G401 (cell line): ENCODE data around the gene GYPE. TPM values are rescaled to one million over a fixed set of nuclear protein-coding genes. Genes with fewer than 3 reads are reported as not detected.
"Not testable (repeated sequence)": the region's sequence is repeated elsewhere in the genome, so short reads cannot be mapped to it uniquely, and the experiment has no call there.

Experiments used
- DNase-seq: peaks from one replicate; pipeline ENCODE4 v3.0.0-alpha.2; 2015; ENCODE audit warnings: low spot score
- in situ Hi-C: cut with HindIII; loops from 2 replicates; pipeline ENCODE4 v1.10.0; 2016; ENCODE audit warnings: low sequenced_read_pairs, mixed read lengths
- total RNA-seq: library from RNA; depleted of rRNA; stranded (reverse); fragments of >200 nt; shearing (Covaris generic); gene quantifications from 2 replicates; pipeline ENCODE4 v1.2.3, GENCODE V29; 2014; rRNA removed

GYPE gene
- total RNA-seq, result not detected in 2 replicates

DNA sequence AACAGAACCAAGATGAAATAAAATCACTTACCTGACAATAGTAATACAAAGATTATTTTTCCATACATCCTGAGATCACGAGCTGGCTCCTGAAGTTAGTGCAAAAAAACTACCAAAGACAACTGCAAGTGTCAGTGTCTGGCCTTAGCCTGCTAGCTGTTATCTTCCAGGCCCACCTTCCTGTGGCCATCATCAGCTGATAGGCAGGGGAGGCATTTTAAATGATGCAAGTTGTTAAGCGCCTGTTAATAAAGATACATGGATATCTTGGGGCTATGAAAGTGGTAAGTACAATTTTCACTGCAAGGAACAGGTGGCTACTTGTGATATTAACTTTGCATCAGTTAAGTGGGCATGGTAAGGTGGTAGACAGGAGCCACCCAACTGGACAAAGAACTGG, at the start of gene GYPE:
GYPE (minus strand) TSS at position 120 of the 400 bp plus-strand sequence; CDS start at position 68, 52 bp downstream.
- DNase-seq, in situ Hi-C loops: not testable (repeated sequence)

DNA sequence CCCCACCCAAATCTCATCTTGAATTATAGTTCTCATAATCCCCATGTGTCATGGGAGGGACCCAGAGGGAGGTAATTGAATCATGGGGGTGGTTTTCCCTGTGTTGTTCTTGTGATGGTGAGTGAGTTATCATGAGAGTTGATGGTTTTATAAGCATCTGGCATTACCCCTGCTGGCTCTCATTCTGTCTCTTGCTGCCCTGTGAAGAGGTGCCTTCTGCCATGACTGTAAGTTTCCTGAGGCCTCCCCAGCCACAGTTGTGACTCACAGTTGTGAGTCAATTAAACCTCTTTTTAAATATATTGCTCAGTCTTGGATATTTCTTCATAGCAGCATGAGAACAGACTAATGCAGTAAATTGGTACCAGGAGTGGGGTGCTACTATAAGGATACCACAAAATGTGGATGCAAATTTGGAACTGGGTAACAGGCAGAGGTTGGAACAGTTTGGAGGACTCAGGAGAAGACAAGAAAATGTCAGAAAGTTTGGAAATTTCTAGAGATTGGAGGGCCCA, 46.2 kb upstream of the GYPE start:
- in situ Hi-C loops, DNase-seq: not testable (repeated sequence)

DNA sequence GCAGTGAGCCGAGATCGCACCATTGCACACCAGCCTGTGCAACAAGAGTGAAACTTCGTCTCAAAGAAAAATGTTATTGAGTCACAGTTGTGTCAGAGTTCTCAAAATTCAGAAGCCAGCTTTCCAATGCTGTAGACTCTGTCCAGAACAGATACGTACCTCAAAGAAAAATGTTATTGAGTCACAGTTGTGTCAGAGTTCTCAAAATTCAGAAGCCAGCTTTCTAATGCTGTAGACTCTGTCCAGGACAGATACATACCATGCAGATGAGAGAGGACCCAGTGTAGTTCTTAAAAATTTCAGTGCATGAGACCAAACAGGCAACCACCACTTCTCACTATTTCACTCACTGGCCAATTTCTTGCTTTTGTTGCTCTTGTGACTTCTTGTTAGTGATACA, 45.6 kb upstream of the GYPE start:
- DNase-seq, in situ Hi-C loops: not testable (repeated sequence)

DNA sequence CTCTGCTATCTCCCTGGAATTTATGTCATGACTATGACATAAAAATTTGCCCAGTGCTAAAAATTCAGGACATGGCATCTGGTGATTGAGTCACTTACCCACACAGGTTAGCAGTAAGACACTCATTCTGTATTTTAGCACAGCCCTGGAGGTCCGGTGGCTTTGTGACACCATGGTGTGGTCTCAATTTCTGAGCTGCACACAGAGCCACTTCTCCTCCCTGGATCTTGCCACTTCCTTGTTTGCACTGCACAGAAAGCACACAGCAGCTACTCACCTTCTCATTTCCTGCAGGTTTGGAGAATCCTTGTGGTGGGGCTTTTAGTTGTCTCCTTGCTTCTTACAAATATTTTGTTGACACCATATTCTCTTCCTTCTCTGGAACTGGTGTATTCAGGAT, 44.8 kb upstream of the GYPE start:
- in situ Hi-C loops, DNase-seq: not testable (repeated sequence)

DNA sequence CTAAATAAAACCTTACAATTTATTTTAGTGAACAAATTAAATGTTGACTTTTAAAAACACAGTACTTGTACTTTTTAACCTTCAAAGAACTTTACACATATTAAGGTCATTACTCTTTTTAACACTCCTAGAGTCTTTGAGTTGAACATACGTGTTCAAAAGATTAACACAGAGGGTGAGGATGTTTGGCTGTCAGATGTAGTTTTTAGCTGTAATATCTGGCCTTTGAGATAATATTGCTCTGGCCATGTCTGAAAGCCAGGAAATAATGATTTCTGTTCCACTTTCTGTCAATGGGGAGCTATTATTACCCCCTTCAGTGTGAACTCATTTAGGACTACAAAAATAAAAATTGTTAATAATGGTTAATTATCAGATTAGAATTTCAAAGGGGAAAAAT, 42.1 kb upstream of the GYPE start:
- in situ Hi-C loops, result not testable (repeated sequence)

DNA sequence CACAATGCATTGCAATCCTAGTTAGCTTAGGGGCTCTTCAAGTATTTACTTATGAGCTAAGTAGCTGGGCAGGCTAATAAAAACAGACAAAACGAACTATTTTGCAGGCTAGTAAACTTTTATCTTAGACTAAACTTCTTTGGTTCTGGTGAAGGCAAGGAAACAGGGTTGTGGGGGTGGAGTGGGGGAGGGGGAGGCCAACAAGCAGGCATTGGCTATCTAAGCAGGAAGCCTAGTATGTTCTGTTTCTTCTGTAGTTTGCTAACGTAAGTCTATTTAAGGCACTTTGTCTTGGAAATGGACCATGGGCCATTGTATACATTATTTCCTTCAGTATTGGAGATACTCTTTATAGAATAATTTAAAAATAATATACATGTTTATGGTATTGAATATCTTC, 35.3 kb upstream of the GYPE start:
- DNase-seq, in situ Hi-C loops: not testable (repeated sequence)

More for the DNA sequence above, 42.1 kb upstream of the GYPE start:
- DNase-seq, result not testable (repeated sequence)

DNA sequence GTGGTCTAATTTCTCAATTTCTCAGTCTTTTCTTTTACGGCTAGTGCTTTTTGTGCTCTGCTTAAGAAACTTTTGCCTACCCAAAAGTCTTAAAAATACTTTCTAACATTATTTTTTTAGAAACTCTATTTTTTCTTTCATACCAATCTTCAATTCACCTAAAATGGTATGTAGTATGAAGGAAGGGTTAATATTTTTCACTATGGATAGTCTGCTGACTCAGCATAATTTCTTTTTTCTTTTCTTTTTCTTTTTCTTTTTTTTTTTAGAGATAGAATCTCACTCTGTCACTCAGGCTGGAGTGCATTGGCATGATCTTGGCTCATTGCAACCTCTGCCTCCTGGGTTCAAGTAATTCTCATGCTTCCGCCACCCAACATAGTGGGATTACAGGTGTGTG, 34.2 kb upstream of the GYPE start:
- in situ Hi-C loops, result no loop called here
- DNase-seq, result no peak

DNA sequence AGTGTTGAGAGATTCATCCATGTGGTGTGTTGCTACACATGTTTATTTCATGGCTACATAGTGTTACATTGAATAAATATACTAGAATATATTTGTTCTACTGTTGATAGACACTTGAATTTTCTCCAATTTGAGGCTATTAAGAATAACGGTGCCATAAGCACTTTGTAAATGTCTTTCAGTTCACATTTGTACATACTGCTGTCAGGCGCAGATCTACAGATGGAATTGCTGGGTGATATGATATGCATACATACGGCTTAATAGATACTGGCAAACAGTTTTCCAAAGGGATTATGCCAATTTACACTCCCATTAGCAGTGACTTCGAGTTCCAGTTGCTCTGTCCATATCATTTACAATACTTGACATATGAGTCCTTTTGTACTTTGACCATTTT, 33.5 kb upstream of the GYPE start:
- in situ Hi-C loops, DNase-seq: not testable (repeated sequence)

DNA sequence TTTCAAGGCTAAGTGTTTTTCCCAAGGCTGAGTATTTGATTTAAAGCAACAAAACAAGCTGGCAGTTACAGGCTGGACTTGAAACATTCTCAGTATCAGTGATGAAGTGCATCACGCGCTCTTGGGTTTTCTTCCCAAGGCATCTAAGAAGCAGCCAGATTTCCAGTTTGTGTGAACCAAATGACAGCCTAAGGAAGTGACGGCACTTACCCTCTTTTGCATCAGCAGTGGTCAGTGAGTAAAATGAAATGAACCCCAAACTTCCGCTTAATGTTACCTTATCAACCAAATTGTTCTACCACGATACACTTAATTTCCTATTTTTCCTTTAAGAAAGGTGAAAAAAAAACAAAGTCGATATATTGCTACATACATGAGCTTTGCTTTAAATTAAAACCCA, 15.8 kb upstream of the GYPE start:
- in situ Hi-C loops, result no loop called here

DNA sequence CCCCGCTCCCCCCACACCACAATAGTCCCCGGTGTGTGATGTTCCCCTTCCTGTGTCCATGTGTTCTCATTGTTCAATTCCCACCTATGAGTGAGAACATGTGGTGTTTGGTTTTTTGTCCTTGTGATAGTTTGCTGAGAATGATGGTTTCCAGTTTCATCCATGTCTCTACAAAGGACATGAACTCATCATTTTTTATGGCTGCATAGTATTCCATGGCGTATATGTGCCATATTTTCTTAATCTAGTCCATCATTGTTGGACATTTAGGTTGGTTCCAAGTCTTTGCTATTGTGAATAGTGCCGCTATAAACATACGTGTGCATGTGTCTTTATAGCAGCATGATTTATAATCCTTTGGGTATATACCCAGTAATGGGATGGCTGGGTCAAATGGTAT, 11.1 kb upstream of the GYPE start:
- DNase-seq, in situ Hi-C loops: not testable (repeated sequence)

More for the DNA sequence above, 15.8 kb upstream of the GYPE start:
- no peak for DNase-seq

DNA sequence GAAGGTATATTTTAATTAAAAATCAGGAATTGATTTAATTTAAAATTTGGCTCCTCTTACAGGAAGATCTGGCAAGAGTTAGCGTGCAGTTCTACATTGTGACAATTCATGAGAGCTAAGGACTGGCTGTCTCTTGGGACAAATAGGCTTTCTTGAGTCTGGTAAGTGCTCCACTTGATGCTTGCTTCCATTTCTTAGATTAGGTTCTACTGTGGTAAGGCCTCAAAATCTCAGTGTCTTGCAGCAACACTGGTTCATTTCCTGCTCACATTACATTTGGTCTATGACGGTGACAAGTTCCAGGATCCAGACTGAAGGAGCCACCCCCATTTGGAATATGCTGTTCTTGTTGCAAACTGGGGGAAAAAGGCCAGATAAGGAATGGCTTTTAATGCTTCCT, 7.1 kb upstream of the GYPE start:
- DNase-seq, in situ Hi-C loops: not testable (repeated sequence)

DNA sequence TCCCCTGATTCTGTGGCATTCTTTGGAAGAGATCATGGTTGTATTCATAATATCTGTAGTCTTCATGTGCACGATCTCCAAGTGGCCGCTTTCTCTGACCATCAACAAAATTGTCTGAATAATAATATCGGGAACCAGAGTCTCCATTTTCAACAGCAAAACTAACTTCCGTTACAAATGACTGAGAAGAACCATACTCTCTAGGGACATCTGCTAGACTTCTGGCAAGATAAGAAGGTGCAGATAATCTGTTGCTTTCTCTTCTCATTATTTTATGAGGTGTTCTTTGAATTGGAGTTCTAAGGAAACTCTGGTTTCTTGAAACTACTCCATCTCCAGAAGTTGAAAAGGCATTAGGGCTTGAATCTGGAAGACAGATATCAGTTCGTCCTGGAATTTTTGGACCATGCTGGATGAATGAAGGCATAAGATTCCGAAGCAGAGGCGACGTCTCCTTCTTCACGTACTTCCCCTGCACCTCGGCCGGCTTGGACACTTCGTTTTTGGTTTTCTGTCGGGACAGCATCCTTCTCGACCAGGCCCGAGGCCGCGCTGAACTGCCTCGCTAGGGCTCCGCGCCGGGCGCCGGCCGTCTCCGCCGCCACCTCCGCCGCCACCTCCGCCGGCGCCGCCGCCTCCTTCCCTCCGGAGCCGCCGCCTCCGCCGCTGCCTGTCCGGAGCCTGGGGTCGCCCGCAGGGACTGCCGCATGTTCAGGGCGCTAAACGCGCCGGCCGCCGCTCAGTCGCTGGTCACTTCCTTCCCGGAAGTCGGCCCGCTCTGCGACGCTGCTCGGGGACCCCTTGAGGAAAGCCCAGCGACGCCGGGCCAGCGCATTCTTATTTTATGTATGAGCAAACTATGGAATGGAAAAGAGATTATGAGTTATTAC, 6.4 kb upstream of the GYPE start:
- in situ Hi-C loops, DNase-seq: not testable (repeated sequence)

DNA sequence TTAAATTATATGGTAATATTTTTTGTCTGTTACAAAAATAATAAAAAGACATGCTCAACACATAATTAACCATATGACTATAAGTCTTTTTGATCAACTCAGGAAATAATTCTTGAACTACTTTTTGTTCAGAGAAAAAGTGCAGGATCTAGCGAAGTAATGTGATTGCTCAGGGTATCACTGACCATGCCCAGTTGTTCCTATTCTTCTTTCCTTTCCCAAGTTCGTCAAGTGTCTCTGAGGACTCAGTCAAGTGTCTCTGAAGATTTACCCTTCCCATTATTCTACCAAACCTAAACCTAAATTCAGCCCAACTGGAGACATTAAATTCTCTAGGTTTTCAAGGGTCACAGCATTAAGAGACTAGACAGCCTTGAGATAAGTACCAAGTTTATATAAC, 5.5 kb upstream of the GYPE start:
- in situ Hi-C loops, DNase-seq: not testable (repeated sequence)

DNA sequence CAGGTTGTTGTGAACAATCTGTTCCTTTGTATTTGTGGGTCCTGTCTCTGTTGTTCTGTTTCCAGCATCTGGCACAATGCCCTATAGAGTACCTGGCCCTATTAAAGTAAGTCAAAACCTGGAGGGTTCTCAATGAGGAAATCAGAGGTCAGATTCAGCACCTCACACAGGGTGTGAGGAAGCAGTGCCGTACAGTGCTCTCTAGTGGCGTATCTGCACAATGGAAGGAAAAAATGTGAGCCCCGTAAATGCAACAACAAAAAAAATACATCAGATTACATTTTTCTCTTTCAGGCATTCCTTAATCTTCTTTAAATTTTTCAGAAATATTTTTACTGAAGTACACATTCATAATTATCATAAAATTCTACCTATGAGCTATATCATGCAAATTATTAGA, 2.5 kb upstream of the GYPE start:
- in situ Hi-C loops, DNase-seq: not testable (repeated sequence)

DNA sequence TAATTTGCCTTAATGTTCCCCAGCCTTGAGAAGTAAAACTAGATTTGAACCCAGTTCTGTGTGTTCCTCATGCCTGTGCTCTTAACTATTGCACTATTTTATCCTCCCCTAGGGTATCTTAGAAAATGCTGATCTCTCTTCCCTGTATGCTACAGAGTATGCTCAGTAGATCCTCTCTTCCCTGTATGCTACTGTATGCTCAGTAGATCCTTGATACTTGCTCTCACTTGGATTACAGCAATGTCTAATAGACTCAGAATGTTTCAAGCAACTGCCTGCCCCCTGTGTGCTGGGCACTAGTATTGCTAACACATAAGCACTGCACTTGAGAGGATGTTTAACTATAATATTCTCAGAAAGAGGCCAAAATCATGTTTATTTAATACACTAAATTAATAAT, 928 bp downstream of the GYPE start:
- DNase-seq, in situ Hi-C loops: not testable (repeated sequence)

DNA sequence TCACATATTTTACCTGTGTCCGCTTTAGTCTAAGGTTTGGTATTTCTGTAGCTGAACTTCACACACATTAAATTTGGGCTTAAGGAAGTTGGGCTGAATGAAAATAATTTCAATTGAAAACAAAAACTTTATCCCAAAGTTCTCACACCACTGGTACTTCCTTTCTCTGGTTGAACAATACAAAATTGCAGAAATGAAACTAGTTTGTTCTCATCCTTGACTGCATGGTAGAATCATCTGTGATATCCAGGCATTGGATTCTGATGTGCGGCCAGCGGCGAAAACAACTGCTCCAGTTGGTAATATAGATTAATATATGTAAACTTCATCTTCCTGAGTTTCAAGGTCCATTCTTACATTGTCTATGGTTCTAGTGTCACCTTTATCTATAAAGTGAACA, 15.0 kb downstream of the GYPE start:
- DNase-seq, in situ Hi-C loops: not testable (repeated sequence)

DNA sequence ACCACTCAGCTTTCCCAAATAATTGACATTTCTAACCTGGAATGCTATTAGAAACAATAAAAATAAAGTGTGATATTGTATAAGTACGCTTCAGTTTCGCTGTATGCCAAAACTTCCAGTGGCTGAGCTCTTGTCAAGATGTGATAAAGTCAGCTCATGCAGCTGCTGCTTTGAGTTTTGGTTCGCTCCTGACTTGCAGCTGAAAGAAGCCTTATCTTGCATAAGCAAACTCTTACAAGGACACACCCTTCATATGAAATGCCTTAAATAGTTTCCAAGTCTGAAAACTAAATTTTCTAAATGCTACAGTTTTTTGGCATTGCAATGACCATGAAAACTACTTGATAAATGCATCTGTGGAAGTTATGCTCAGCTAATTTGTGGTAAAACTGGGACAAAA, 17.2 kb downstream of the GYPE start:
- DNase-seq, in situ Hi-C loops: not testable (repeated sequence)

DNA sequence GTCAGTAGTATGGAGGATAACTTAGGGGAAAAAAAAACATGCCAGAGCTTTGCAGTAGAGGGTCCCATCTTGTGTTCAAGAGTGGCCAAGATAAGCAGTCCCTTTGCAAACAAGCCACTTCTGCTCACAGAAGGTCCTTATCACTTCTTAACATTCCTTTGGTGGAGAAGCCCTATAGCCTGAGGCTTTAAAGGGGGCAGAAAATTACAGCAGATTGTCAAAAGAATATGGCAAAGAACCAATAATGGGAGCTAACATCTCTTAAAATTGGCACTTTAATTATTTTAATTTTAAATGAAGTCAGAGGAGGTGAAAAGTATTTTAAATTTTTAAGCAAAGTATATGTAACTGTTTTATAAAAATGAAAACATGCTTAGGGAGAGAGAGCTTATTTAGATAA, 20.4 kb downstream of the GYPE start:
- DNase-seq, in situ Hi-C loops: not testable (repeated sequence)

DNA sequence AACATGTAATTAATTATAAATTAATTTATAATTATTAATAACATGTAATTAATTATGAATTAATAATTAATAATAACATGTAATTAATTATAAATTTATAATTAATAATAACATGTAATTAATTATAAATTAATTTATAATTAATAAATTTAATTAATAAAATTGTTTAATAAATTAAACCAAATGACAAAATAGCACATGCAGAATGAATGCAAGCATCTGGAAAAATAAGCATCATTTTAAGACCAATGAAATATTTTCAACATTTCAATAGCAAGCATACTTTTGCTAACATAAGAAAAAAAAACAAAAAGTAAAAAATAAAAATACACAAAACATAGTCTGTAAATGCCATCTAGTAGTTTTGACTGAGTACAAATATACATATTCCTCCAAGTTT, 21.8 kb downstream of the GYPE start:
- no peak for DNase-seq
- in situ Hi-C loops, result no loop called here

DNA sequence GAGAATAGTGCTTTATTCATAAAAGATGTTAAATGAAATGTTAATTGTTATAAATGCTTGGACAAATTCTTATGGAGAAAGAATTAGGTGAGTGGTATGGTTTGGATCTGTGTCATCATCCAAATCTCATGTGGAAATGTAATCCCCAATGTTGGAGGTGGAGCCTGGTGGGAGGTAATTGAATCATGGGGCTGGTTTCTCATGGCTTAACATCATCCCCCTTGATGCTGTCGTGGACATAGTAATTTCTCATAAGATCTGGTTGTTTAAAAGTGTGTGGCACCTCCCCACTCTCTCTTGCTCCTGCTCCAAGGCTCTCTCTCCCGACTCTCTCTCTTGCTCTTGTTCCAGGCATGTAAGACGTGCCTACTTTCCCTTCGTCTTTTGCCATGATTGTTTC, 22.5 kb downstream of the GYPE start:
- in situ Hi-C loops, result no loop called here
- DNase-seq, result no peak
